Hematopoietic multipotent progenitor cell treated with erythropoietin and hydrocortisone succinate and interleukin-3 and kit ligand, for 15 days (in vitro differentiated cells): ENCODE data around the gene LIN37.
"Not testable (repeated sequence)": the region's sequence is repeated elsewhere in the genome, so short reads cannot be mapped to it uniquely, and the experiment has no call there.

ENCODE experiments used
- DNase-seq: peaks from one replicate; pipeline ENCODE4 v3.0.0-alpha.2; 2015; ENCODE audit warnings: low spot score

Gene LIN37

DNA sequence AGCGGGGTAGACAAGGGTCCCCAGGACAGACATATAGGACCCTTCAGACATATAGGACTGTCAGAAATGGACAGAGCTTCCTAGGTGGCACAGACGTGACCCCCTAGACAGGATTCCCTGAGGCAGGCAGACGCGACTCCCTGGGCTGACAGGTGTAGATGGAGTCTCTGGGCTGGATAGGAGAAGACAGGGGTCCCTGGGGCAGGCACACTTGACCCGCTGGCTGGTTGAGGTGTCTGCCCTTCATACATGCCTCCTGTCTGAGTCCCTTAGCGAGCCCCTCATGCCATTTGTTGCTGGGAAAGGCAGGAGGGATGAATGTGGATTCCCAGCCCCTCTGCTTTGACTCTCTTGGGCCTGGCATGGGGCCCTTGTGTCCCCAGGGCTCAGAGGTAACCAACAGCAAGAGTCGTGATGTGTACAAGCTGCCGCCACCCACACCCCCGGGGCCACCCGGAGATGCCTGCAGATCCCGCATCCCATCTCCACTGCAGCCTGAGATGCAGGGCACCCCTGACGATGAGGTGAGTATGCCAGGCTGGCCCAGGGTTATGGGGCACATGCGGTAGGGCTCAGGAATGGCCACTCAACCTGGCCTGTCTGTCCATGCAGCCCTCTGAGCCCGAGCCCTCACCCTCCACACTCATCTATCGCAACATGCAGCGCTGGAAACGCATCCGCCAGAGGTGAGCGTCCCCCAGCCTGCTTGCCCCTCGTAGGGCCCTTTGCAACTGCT is 5.4 kb downstream of the LIN37 start:
- no peak for DNase-seq

DNA sequence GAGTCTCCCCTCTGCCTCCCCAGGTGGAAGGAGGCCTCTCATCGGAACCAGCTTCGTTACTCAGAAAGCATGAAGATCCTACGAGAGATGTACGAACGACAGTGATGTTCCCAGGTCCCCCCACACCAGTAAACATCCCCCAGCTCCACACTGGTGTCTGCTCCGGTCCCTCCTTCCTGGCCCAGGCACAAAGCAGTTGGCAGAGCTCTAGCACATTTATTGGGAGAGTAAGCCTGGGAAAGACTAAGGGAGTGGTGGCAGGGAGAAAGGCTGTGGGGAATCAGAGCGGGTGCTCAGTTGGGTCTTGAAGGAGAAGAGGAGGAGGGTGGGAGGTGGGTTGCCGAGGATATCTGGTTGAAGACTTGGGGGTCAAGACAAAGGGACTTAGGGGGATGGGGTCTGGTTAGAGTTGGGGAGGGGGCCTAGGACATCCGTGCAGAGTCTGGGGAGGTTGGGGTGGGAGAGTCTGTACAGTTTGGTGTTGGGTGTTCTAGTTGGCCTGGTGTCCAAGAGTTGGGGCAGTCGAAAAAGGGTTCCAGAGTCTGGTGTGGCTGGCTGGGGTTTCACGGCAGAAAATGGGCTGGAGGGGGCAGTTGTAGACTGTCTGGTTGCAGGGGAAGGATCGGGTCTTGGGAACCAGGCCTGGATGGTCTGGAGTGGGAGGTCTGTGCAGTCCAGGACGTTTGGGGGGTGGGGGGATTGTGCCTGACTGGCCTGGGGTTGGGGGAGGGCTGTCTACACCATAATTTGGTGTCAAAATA is 6.2 kb downstream of the LIN37 start:
- DNase-seq = no peak

DNA sequence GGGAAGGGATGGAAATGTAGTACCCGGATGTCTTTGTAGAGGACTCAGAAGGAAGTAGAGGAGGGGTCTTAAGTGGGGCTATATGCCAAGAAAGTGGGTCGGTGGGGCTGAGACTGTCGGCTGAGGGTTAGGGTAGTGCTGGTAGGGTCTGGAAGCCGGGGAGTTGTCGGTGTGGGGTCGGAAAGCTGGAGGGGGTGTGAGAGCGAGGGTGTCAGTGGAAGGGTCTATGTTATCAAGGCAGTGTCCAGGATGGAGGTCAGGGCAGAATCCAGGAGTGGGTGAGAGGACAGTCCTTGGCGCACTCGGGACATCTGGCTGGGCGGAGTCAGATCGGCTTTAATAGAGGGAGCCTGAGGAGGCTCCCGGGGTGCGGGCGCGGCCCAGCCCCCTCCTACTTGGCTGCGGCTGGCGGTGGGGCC is 6.8 kb downstream of the LIN37 start:
- no peak for DNase-seq

DNA sequence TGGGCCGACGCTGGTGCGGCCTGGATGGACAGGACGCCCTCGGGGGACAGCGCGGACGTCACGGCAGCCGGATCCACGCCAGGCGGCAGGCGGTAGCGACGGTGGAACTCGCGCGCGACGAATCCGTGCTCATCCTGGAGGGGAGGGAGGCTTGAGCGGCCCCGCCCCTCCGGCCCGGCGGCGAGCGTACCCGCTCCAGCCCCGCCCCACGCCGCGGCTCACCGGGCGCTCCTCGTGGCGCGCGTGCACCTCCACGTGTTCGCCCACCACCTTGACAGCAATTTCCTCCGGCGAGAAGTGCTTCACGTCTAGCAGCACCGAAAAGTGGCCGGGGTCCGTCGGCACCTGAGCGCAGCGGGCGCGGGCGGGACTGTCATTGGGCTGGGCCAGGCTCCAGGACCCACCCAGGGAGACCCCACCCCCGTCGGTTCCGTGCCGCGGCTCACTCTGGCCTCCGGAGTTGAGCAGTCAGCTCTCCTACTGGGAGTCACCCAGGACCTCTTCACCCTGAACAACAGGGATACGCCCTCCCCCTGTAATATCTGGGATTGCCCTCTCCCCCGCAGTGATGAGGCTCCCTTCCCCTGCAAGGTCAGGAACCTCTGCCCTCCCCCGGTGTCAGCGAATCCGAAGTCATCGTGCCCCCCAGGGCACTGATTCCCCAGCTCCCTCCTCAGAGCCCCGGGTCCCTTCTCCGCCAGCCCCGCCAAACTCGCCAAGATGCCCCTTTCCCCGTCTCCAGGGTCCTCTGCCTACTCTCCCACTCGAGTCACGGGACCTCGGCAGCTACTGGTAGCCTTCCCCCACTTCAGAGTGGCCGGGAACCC is 7.4 kb downstream of the LIN37 start:
- DNase-seq = peak; percentile 60

DNA sequence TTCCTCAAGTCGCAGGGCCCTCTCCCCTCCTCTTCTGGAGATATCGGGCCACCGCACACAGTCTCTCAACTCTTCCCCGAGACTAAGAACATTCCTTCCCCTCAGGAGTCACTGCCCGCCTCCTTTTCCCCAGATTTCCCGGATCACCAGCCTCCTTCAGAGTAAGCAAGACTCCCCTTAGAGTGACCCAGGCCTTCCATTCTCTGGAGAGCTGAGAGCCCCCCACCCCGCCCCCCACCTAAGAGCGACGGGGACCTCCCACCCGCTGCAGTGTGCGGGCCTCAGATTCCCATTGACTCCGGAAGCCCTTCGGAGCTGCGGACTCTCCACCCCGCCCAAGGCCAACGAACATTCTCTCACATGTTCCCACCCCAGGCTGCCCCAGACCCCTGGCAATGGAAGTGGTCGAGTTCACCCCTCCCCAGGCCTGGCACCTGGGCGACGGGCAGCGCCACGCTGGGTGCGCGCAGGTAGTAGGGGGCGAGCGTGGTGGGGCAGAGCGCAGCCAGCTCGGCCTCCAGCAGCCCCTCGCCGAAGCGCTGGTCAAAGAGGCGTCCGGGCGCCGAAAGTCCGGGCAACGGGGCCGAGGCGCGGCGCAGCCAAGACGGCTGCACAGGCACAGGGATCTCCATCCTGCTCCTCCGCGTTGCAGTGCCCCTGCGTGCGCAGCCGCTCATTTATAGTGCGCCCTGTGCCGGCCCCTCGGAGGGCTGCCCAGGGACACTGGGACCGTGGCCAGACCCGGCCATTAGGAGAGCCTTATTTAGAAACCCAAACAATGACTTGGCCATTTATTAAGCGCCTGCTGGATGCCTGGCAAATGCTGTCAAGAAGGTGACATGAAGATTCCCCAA is 8.2 kb downstream of the LIN37 start, which contains the start of gene HSPB6:
Gene HSPB6 (minus strand): TSS at position 653 of the 854 bp plus-strand sequence. CDS start 21 bp downstream, at position 632.
- DNase-seq = no peak

DNA sequence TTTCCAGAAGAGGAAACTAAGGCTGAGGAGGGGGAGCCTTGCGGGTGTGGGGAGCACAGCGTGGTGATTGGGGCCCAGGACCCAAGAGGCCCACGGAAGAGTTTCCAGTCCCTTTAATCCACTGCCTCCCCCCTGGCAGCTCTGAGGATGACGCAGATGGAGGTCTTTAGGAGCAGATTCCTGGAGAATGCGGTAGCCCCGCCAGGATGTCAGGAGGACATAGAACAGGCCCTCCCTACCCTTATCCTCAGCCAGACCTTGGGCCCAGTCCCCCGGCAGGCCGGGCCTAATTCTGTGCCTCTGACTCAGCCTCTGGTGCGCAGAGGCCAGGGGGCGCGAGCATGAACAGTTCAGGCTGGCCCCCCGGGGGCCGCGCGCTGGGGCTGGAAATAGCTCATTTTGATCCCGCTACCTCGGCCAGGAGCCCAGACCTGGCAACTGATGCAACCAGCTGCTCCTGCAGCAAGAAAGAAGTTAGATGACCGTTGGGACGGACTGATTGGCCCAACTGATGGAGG is 8.9 kb downstream of the LIN37 start:
- no peak for DNase-seq

DNA sequence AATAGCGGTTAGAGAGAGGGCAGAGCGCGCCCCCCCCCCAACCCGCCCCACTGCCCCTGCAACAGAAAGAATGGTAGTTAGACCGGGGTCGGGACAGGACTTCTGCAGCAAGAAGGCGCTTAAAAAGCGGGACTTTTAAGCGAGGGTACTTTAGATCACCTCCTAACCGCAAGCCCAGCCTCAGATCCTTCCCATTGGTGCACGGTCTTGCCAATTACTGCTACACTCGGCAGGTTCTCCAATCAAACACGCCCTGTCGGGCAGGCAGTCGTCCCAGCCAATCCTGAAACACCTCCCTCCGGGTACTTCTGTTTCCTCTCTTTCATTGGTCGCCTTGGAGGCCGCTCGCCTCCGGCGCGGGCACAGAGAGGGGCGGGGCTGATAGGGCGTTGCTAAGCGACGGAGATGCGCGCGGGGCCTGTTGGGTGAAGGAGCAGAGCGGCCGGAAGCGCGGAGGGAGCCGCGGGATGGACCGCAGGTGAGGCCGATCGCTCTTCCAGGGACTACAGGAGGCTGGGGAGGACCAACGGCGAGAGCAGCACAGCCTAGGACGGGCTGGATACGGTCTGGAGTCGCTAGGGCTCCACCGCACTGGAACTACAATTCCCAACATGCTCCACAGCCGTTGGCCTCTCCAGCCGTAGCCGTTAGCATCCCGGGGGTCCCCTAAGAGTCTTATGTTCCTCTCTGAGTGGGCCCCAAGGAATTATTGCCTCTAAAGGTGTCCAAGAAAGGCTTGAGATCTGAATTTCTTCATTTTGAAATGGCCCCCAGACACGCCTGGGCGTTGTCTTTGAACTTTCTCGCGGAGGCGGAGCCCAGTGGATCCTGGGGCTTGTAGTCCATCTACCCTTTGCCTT is 9.6 kb downstream of the LIN37 start, which contains the start of gene PROSER3:
Gene PROSER3 (plus strand): TSS at position 428 of the 860 bp plus-strand sequence. CDS start 40 bp downstream, at position 468.
- DNase-seq = peak; percentile 99

GRCh38 chr19:35759697-35760096 is 11.3 kb downstream of the LIN37 start:
- DNase-seq = no peak

- no peak for DNase-seq
These were observed 12.5 kb downstream of the LIN37 start for GRCh38 chr19:35760711-35761349.

DNA sequence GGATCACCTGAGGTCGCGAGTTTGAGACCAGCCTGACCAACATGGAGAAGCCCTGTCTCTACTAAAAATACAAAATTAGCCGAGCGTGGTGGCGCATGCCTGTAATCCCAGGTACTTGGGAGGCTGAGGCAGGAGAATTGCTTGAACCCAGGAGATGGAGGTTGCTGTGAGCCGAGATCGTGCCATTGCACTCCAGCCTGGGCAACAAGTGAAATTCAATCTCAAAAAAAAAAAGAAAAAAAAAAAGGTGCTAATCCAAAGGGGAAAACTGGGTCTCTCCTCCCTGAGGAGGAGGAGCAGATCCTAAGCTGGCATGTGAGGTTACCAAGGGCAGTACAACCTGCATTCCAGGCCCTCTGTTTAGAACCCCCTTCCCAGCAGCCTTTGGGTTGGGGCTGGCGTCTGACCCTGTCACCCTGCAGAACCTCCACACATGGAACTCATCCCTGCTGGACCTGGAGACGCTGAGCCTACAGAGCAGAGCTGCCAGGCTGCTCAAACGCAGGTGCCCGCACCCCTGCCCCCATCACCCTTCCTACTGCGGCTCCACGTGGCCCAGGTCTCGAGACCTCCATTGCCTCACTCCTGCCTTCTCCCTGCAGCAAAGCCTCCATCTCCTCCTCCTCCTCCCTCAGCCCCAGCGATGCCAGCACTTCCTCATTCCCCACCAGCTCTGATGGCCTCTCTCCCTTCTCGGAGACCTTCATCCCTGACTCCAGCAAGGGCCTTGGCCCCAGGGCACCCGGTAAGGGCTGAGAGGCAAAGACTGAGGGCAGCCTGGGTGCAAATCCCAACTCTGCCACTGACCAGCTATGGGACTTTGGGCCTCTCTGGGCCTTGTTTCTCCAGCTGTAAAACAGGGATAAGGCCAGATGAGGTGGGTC is 16.3 kb downstream of the LIN37 start:
- no peak for DNase-seq

- no peak for DNase-seq
These were observed 18.3 kb downstream of the LIN37 start for GRCh38 chr19:35766571-35767104.

DNA sequence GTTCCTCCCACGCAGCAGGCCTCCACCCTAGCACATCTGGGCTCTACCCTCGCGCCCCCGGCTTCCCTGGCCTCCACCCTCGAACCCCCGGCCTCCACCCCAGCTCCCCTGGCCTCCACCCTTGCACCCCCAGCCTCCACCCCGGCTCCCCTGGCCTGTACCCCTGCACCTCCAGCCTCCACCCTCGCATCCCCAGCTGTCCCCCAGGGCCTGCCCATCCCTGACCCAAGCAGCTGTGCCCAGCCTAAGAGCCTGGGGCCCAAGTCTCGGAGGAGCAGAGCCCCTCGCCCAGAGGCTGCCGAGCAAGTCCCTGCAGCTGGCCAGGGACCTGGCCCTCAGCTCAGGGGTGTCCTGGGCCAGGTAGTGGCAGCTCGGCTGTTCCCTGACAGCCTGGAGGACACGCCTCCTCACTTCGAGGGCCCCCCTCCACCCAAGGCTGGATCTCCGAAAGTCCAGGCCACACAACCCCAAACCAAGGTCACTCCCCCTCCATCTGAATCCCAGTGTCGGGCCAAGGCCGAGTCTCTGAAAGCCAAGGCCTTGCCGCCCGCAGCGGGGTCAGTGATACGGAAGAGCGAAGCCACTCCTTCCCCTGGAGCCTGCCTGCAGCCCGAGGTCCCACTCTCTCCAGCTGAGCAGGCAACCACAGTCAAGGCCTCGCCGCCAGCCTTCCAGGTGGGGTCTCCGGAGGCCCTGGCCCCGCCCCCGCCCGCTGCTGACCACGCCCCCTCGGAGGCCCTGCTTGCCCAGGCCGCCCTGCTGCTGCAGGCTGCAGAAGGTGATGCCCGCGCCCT is 19.1 kb downstream of the LIN37 start:
- no peak for DNase-seq

DNA sequence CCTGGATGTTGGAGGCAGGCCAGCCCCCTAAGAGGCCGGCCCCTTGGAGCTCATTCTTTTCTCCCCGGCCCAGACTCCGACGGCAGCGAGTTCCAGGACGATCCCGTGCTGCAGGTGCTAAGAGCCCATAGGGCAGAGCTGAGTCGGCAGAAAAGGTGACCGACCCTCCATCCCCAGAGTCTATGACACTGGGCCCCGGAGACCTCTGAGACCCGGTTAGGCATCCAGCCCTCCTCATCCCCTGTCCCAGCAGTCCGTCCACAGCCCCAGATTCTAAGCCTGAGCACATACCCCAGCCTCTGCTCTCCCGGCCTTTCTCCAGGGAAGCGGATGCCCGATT is 19.7 kb downstream of the LIN37 start:
- no peak for DNase-seq

DNA sequence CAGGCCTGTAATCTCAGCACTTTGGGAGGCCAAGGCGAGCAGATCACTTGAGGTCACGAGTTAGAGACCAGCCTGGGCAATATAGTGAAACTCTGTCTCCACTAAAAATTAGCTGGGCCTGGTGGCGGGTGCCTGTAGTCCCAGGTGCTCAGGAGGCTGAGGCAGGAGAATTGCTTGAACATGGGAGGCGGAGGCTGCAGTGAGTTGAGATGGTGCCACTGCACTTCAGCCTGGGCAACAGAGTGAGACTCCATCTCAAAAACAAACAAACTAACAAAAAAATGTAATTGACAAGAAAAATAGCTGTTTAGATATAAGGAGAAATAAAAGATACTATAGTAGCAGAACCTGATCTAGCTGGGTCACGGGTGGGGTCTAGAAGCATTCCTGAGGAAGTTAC is 24.0 kb downstream of the LIN37 start:
- DNase-seq = not testable (repeated sequence)

DNA sequence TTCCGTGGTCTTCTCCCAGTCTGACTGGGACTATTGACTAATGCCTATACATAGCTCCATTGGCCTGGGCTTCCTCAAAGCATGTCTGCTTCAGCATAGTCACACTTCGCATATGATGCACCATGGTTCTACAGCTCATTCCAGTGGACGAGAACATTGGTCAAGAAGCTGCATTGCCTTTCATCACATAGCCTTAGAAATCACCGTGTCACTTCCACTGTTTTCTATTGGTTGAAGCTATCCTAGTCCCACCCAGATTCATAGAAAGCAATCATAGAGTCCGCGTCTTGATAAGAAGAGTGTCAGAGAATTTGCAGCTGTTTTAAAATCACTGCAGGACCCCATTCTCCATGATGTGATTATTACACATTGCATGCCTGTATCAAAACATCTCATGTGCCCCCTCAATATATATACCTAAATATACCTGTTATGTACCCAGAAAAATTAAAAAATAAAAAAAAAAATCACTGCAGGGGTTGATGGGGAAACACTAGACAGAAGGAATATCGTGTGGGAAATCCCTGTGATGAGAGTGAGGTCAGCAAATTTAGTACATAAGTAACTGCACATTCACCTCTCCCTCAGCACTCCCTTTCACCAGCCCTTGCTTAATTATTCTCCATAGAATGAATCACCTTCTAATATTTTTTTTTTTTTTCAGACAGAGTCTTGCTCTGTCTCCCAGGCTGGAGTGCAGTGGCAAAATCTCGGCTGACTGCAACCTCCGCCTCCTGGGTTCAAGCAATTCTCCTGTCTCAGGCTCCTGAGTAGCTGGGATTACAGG is 24.8 kb downstream of the LIN37 start:
- DNase-seq = no peak

- no peak for DNase-seq
These were observed 26.1 kb downstream of the LIN37 start for GRCh38 chr19:35774274-35775045.
